Fibroblast of the aortic adventitia (primary cell): Measurements from ENCODE around the gene SNRPN. TPM values are rescaled to one million over a fixed set of nuclear protein-coding genes. Genes with fewer than 3 reads are reported as not detected.

Experiments
- DNase-seq: peaks from one replicate; pipeline ENCODE4 v3.0.0-alpha.2; 2010; ENCODE audit warnings: low read depth
- H3K4me3 ChIP-seq: 2 replicates; pipeline ENCODE4 v1.5.1; 2011; ENCODE audit warnings: low read depth, mild to moderate bottlenecking, control low read depth, low read length, moderate library complexity
- CTCF ChIP-seq: IDR thresholded peaks from 2 replicates; pipeline ENCODE4 v1.5.1; 2011; ENCODE audit warnings: mild to moderate bottlenecking, low read length, control low read depth, inconsistent platforms; ENCODE audit not compliant: insufficient read depth
- small RNA-seq: library from RNA; depleted of rRNA; stranded (forward); fragments of <200 nt; gene quantifications from one replicate; pipeline ENCODE3, GENCODE V24; 2012
- total RNA-seq: library from RNA; depleted of rRNA; stranded (reverse); fragments of >200 nt; gene quantifications from 2 replicates; pipeline ENCODE4 v1.2.3, GENCODE V29; 2012; ENCODE audit warnings: low replicate concordance

SNRPN gene
- total RNA-seq, 1 donor = 49.3 TPM

- no peak overlapping the region for H3K4me3 ChIP-seq
- peak; percentile 62 for DNase-seq
- TF ChIP-seq CTCF = no peak
Measured at GRCh38 chr15:25022233-25022632, 67.4 kb downstream of the SNRPN start.

Small RNAs within 50 kb of the gene (small RNA-seq; reads per million reads assigned to genes)
- not detected for gene AC090602.1
- not detected for gene AC124312.4
- gene AC124312.5 = not detected

Other genes starting within 250 kb of the SNRPN start
- gene SNURF, start within 50 bp of the SNRPN start, total RNA-seq = 5.9 and 8.7 TPM in 2 replicates